ENCODE measurements around the gene KRIT1. TPM values are rescaled to one million over a fixed set of nuclear protein-coding genes. Genes with fewer than 3 reads are reported as not detected.

The KRIT1 gene
- total and polyA plus RNA-seq, 2 of the 13 experiments (the other 11 are each of a cell fraction or from before 2014, with no cell fraction given) = 29.4 to 37.7 TPM

- TF ChIP-seq ZNF770 (CRISPR knock-in tag; IDR thresholded peaks at IDR 0.05) = no peak; the same call in 1 of the 2 replicates
- TF ChIP-seq ZSCAN12 (CRISPR knock-in tag; IDR thresholded peaks at IDR 0.05) = peak; percentile 15; the same call in 1 of the 2 replicates
- peak; percentile 89; the same call in 1 of the 2 replicates for TF ChIP-seq DMAP1 (CRISPR knock-in tag; IDR thresholded peaks at IDR 0.05)
- peak; percentile 20 for TF ChIP-seq SKI (IDR thresholded peaks at IDR 0.05; ENCODE audit: partially characterized antibody)
- TF ChIP-seq ZNF660 (CRISPR knock-in tag; IDR thresholded peaks at IDR 0.05; ENCODE audit: borderline replicate concordance, low read depth) = no peak
- TF ChIP-seq MEIS1 (CRISPR knock-in tag; IDR thresholded peaks at IDR 0.05; ENCODE audit: borderline replicate concordance) = no peak; the same call in 1 of the 2 replicates
- no peak for TF ChIP-seq BCL6 (CRISPR knock-in tag; IDR thresholded peaks at IDR 0.05)
- peak; percentile 72 for TF ChIP-seq HDAC1 (CRISPR knock-in tag; IDR thresholded peaks at IDR 0.05)
- TF ChIP-seq PCBP1 (IDR thresholded peaks at IDR 0.05; ENCODE audit: borderline replicate concordance, low read depth, low read length) = peak; percentile 88; the same call in 1 of the 2 replicates
- peak; percentile 59; the same call in 1 of the 2 replicates for TF ChIP-seq GFI1 (CRISPR knock-in tag; IDR thresholded peaks at IDR 0.05; ENCODE audit: borderline replicate concordance)
- TF ChIP-seq KDM5B (CRISPR knock-in tag; IDR thresholded peaks at IDR 0.05; ENCODE audit: borderline replicate concordance) = peak; percentile 87
- no peak; the same call in 1 of the 2 replicates for TF ChIP-seq KLF12 (CRISPR knock-in tag; IDR thresholded peaks at IDR 0.05; ENCODE audit: borderline replicate concordance)
- TF ChIP-seq USF2 (IDR thresholded peaks at IDR 0.05; ENCODE audit: low read depth, low read length) = no peak
- no peak for TF ChIP-seq USF2 (CRISPR knock-in tag; IDR thresholded peaks at IDR 0.05; ENCODE audit: borderline replicate concordance)
- TF ChIP-seq KLF16 (CRISPR knock-in tag; IDR thresholded peaks at IDR 0.05) = peak in 1 of 2 experiments; percentile 76; a peak in 1 of 4 replicates
- no peak; the same call in 1 of the 2 replicates for TF ChIP-seq ZNF142 (CRISPR knock-in tag; IDR thresholded peaks at IDR 0.05)
Measured at GRCh38 chr7:92245487-92246359, at the start of gene KRIT1, which contains the start of gene ANKIB1 (continued).
